Activated T-cell treated with anti-CD3 and anti-CD28 coated beads for 1 hour (primary cell): ENCODE data around the gene PTAFR.
"Not testable (repeated sequence)": the region's sequence is repeated elsewhere in the genome, so short reads cannot be mapped to it uniquely, and the experiment has no call there.

ENCODE experiments used
- DNase-seq: peaks from one replicate; pipeline ENCODE4 v3.0.0-alpha.2; 2020; ENCODE audit warnings: low read depth

PTAFR gene

DNA sequence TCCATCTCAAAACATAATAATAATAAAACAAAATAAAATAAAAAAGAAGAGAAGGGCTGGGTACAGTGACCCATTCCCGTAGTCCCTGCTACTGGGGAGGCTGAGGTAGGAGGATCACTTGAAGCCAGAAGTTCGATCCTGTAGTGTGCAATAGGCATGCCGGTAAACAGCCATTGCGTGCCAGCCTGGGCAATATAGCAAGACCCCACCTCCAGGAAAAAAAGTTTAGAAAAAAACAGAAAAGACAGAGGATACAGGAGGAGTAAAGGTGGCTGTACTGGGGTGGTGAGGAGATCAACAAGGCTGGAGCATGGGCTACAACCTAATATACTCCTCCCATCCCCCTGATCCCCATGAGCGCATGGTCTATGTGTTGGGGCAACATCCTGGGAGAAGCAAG is 30.8 kb downstream of the PTAFR start:
- DNase-seq, result no peak

DNA sequence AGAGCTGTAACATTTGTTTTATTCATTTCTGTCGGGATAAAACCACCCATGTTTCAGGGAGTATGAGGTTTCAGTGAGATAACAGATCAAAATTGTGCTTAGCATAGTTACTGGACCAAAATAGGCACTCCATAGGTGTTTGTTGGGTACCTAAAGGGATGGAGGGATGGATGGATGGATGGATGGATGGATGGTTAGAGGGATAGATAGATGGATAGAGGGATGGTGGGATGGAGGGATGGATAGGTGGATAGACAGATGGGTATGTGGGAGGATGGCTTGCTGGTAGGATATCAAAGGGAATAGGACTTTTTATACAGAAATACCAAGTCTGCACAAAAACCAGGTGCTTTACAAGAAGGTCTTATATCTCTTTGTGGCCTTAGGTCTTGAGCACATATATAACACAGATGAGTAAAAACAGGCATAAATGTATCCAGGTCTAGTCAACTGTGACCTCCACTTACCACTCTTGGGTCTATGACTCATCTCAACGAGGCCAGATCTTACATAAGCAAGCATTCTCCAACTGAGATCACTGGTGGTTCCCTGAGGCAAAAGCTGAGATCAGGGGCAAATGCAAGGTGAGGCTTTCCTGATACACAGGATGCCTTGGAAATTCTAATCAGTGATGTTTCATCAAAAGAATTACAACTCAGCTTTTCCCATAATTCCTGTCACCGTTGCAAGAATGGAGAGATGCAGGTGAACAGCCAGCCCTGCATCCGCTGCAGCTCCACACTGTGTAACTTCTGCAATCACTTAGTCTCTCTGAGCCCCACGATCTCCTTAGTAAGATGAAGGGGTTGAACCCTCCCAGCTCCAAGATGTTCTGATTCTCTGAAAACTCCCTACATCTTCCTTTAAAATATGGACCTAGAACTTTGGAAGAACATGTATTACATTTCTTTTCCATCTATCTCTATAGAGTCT is 32.0 kb downstream of the PTAFR start:
- no peak for DNase-seq

DNA sequence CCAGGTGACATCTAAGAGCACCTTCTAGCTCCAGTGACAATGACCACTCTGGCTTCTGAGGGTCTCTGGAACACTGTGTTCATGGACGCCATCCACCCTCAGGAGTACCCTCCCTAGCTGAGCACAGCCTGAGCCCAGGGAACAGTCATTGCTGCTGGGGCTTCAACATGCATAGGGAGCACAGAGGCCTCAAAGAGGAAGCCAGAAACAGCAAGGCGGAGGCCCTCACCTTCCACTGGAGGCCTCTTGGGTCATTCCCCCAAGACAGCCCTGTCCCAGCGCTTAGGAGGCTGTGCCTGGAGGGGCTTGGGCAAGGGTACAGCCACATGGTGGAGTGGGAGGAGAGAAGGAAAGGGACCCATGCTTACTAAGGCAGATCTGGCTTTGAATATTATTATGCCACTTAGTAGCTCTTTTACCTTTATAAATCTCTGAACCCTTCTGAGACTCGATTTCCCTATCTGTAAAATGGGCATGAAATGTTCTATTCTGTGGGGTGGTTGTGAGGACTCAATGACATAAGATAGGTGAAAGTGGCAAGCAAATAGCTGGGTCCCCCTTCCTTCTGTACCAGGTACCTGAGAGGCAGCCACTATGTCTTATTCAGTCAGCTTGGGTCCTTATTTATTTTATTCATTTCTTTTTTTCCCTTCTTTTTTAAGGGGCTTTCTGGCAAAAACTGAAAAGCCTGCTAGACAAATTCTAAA is 32.8 kb downstream of the PTAFR start:
- DNase-seq, result no peak

DNA sequence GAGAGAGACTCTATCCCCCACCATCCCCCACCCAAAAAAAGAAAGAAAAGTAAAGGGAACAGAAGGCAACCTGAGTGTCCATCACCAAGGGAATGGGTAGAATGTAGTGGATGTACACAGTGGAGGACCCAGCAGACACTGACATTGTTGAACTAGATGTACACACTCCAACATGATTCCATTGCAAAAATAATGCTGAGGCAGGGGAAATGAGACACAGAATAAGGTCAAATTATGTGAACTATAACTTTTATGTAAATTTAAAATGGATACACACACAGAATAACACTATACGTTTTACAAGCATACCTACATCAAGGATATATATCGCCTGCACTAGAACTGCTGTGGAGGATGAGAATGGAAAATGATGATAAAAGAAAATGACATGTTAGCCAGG is 34.8 kb downstream of the PTAFR start:
- DNase-seq, result no peak

DNA sequence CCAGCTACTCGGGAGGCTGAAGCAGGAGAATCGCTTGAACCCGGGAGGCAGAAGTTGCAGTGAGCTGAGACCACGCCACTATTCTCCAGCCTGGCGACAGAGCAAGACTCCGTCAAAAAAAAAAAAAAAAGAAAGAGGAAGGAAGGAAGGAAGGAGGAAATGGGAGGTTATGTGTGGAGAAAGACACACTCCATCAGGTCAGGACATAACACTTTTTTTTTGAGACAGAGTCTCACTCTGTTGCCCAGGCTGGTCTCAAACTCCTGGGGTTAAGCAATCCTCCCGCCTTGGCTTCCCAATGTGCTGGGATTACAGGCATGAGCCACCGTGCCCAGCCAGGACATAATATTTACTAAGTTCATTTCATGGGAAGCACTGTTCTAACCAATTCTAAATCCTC is 36.6 kb downstream of the PTAFR start:
- not testable (repeated sequence) for DNase-seq

DNA sequence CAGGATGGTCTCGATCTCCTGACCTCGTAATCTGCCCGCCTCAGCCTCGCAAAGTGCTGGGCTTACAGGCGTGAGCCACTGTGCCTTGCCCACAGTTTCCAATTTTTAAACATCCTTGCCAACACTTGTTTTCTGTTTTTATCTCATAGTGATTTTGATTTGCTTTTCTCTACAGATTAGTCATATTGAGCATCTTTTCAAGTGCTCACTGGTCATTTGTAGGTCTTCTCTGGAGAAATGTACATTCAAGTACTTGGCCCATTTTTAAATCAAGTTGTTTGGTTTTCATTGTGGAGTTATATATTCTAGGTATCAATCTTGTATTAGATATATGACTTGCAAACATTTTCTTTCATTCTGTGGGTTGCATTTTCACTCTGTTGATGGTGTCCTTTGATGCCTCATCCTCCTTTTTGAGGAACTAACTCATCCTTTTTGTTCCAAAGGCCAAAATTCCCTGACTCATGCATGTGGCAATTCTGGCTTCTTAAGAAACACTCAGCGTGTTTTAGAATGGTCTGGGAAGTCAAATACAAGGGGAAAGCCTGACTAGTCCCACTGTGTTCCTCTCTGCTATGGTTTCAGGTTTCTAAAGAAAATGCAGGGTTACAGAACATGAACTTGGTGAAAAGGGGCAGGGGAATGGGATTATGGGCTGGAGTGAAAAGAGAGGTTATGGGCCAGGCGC is 37.3 kb downstream of the PTAFR start:
- no peak for DNase-seq

DNA sequence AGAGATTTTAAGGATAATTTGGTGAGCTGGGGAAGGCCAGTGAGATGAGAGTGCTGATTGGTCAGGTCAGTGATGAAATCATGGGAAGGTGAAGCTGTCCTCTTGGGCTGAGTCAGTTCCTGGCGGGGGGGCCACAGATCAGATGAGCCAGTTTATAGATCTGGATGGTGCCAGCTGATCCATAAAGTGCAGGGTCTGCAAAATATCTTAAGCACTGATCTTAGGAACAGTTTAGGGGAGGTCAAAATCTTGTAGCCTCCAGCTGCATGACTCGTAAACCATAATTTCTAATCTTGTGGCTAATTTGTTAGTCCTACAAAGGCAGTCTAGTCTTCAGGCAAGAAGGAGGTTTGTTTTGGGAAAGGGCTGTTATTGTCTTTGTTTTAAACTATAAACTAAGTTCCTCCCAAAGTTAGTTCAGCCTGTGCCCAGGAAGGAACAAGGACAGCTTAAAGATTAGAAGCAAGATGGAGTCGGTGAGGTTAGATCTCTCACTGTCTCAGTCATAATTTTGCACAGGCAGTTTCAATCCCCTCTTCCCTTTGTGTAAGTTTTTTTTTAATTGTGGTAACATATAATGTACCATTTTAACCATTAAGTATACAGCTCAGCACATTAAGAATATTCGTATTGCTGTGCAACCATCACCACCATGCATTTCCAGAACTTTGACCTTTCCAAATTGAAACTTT is 39.4 kb downstream of the PTAFR start:
- DNase-seq, result no peak

DNA sequence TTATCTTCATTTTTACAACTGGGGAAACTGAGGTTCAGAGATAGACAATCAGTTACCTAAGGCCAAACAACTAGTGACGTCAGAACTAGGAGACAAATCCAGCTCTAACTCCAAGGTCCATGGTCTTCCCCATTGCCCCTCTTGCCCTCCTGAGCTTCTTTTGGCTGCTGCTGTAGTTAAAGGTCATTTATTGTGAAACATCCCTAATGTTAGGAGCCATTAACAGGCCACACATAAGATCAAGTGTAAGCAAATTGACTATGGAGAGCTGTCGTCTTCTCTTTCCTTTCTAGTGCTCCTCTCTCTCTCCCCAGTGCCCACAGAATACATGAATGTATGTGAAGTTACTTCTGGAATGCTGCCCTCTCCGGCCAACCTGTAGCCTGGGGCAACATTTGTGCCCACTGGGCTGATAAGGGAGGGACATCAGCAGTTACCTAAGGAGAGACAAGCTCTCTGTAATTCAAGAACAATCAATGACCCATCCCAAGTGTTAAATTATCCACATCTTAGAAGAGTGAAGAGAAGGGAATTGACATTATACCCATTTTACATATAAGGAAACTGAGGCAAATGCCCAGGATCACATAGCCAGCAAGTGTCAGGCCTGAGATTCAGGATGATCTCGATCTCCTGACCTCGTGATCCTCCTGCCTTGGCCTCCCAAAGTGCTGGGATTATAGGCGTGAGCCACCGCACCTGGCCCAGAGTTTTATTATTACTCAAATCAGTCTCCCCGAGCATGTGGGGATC is 40.1 kb downstream of the PTAFR start:
- DNase-seq, result no peak

DNA sequence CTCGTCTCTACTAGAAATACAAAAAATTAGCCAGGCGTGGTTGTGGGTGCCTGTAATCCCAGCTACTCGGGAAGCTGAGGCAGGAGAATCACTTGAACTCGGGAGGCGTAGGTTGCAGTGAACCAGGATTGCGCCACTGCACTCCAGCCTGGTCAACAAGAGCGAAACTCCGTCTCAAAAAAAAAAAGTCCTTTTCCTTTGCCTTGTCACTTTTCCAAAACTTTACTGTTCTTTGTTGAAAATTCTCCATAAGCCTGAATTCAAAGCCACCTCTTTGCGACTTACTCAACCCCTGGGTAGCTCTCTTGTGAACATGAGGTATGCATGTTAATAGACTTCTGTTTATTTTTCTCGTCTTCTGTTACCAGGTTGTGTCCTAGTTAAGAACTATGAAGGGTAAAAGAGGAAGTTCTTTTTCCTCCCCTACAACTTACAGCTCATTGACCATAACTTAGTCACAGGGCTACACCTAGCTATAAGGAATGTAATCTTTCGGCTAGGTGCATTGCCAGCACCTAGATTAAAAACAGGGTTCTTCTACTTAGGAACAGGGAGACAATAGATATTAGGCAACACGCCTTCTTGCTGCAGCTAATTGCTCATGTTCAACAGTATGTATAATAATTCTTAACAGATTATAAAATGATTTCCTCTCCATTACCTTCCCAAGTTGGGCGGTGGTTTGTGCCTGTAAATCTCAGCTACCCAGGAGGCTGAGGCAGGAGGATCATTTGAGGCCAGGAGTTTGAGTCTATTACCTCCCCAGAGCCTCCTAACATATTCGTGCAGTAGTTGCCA is 40.9 kb downstream of the PTAFR start:
- no peak for DNase-seq

DNA sequence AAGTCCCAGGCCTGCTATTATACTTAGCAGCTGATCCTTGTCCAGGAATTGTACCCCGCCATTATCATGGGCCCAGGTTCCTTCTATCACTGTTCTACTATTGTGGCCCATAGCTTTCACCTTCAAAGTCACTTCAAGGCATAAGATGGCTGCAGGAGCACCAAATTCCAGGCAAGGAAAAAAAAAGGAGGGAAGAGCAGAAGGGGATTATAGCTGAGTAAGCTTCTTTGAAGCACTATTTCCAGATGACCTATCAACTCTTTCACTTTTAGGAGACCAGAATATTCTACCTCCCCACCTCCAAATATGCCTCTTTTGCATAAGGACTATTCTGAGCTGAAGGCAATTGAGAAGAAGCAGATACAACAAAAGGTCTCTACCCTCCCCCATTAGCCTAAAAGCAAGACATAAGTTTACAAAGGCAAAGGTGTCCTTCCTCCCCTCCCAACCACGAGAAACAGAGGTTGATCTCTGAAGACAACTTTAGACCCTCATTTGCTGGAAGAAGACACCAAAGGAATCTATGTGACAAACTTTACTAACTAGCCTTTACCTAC is 41.8 kb downstream of the PTAFR start:
- no peak for DNase-seq

DNA sequence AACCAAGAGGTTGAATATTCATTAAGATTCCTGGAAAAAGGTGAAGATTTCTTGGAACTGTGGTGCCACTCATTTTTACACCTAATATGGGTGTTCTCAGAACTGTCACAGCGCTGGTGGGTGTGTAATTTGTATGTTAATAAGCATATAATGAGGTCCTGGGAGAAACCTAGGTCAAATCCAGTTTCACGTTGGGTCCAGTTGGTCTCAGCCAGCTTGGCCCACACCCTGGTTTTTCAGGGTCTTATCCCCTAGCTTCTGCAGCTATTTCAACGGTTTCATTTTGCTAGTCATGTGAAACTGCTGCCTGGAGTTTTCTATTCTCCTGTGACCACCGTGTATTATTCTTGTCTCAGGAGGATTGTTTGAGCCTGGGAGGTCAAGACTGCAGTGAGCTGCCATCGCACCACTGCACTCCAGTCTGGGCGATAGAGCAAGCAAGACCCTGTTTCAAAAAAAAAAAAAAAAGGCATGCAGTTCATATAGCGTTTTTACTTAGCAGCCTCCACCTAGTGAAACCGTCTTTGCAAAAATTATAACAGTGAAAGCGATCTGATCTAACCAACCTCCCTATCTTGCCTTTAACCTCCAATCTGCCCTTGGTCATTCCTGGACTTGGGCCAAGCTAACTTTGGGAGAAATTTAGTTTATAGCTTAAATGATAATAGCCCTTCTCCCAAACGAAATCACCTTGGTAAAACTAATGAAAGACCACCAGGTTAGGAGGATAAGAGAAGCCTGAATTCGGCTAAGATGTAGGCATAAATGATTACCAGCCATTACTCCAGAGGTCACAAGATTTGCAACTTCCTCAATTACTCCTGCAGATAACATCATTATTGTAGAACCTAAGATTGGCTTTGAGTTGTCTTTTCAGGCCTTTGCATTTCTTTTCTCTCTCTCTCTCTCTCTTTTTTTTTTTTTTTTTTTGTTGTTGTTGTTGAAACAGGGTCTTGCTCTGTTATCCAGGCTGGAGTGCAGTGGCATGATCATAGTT is 44.0 kb downstream of the PTAFR start:
- no peak for DNase-seq

DNA sequence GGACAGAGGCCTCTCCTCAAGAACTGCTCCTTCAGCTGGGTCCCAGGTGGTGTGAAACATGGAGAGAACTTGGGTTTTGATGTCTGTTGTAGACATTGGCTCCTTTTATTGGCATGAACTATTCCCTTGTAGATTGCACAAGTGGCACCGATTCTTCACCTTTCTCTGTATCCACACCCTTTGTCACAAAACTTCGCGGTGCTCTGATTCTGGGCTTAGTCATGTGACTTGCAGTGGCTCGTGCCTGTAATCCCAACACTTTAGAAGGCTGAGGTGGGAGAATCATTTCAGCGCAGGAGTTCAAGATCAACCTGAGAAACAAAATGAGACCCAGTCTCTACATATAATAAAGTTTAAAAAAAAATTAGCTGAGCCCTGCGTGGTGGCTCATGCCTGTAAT is 45.6 kb downstream of the PTAFR start:
- DNase-seq, result no peak

DNA sequence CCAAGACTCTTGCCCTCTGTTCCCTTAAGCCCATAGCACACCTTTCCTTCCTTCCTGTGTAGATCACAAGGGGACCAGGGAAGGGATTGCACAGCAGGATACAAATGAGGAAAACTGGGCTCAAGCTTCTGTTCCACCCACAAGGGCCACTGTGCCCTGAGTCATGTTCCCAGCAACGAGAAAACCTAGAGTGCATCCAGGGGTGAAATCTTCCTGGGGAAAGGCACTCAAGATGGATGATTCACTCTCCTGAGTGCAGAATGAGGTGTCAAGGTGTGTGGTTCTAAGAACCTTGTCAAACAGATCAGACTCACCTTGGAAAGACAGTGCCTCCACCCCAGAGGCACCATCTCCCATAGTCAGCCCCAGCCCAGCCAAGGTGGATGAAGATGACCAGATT is 47.3 kb downstream of the PTAFR start:
- DNase-seq, result no peak

DNA sequence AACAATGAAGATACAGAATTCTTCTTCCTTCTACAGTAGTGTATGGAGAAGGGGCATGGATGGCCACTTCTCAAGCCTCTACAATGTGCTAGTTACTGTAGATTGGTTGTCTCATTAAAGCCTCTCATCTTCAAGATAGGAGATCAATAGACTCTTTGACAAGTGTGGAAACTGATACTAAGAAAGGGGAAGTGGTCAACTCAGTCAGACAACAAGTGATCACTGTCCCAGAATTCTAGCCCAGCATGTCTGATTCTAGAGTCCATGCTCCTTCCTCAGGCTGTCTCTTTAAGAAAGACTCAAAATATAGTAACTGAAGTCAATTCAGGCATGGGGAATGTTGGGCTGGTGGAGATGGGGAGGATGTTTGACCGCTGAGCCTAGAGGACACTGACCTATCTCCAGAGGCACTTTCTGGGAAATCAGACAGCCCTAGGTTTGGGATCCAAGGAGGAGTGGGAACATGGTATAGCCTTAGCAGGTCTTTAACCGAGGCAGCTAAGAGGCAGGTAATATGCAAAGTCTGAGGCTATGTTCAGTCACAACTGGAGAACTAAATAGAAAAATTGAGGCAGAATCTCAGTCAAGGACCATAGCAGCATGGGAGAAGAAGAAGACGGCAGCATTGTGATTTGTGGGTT is 48.8 kb downstream of the PTAFR start:
- DNase-seq, result no peak

DNA sequence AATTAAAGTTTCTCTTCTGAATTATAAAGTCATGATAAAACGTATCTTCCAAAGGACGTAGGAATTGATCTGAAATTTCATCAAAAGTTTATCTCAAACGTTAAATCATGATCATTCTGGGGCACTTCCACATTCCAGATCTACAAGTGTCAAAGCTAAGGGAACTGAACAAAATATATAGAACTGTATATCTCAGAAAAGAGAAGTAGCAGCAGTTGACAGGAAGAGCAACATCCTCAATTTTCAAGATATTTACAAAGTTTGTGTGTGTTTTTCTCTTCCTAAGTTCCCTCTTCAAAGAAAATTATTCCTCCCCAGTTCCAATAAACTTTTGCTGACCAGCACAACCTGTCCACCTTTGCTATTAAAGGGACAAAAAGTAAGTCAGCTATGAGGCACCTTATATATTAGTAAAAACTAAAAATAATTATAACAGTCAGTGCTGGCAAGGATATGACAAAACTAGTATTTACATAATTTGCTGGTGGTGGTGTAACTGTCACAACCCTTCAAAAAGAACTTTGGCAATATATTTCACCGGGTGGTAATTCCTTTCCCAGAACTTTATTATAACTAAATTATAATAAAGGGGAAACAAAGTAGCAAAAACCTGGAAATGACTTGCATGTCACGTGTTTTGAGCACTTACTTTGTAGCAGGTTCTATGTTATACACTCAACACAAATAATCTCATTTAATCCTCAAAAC is 49.6 kb downstream of the PTAFR start:
- DNase-seq, result no peak

DNA sequence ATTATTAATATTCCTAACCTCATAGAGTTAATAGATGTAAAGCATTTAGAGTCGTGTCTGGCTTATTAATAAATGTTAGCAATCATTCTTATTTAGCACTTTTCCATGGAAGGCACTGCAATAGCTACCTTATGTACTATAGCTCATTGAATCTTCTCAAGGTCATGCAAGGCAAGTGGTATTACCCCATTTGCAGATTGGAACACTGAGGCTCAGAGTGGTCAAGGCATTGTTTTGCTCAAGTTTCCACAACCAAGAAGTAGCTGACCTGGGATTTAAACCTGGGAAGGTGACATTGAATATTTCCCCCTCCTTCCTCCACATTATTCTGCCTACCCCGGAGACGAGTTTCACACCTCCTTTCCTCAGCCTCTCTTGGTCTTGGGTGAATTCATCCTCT is 50.3 kb downstream of the PTAFR start:
- DNase-seq, result no peak

DNA sequence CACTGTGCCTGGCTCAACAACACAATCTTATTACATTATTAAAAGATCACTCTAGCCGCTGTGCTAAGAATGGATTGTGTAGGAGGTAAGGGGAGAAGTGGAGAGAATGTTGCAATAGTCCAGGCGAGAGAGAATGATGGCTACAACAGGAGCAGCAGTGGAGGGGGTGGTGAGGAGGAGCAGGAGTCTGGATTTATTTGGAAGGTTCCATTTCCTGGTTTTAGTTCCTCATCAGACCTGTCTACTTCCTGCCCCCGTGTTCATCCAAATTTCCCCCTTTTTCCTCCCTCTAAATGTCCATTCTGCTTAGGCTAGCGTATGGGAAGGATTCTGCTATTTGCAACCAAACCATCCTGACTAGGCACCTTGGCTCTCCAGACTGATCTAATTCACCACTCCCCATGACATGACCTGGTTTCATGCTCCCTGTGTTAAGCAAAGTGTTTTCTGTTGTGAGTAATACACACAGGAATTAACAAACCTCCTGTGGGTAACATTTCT is 53.0 kb downstream of the PTAFR start:
- DNase-seq, result no peak

DNA sequence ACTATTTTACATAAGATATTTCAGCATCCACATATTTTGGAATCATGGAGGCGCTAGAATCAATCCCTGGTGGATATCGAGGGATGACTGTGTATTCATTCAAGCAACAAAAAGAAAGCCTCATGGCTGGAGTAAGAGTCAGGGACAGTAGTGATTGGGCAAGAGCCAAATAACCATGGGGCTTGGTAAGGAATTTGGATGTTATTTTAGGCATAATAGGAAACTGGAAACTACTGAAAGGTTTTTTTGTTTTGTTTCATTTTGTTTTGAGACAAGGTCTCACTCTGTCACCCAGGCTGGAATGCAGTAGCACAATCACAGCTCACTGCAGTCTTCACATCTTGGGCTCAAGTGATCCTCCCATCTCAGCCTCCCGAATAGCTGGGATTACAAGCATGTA is 54.3 kb downstream of the PTAFR start:
- DNase-seq, result no peak
